ENCODE measurements around the gene SCAI.
"Not testable (repeated sequence)": the region's sequence is repeated elsewhere in the genome, so short reads cannot be mapped to it uniquely, and the experiment has no call there.

Gene SCAI

GRCh38 chr9:125147401-125147951 lies 4.1 kb upstream of the SCAI start:
- DNase-seq, result no peak

GRCh38 chr9:125146247-125146646 lies 2.9 kb upstream of the SCAI start:
- DNase-seq, result no peak

GRCh38 chr9:125145425-125145824 lies 2.1 kb upstream of the SCAI start:
- no peak for DNase-seq

- DNase-seq, result no peak
Measured at GRCh38 chr9:125142560-125143376, 560 bp downstream of the SCAI start.

GRCh38 chr9:125141751-125142150 lies 1.6 kb downstream of the SCAI start:
- no peak for DNase-seq

GRCh38 chr9:125141251-125141650 lies 2.1 kb downstream of the SCAI start:
- DNase-seq, result no peak

- no peak for DNase-seq
Measured at GRCh38 chr9:125140576-125140975, 2.8 kb downstream of the SCAI start.

- no peak for DNase-seq
Measured at GRCh38 chr9:125137200-125137599, 6.1 kb downstream of the SCAI start.

- no peak for DNase-seq
Measured at GRCh38 chr9:125134976-125135375, 8.4 kb downstream of the SCAI start.

- DNase-seq, result no peak
Measured at GRCh38 chr9:125133403-125134329, 9.7 kb downstream of the SCAI start.

GRCh38 chr9:125131778-125132177 lies 11.6 kb downstream of the SCAI start:
- no peak for DNase-seq

- DNase-seq, result peak; percentile 60
Measured at GRCh38 chr9:125126019-125126746, 17.1 kb downstream of the SCAI start.

GRCh38 chr9:125125523-125125922 lies 17.8 kb downstream of the SCAI start:
- no peak for DNase-seq

- no peak for DNase-seq
Measured at GRCh38 chr9:125121146-125121545, 22.2 kb downstream of the SCAI start.

- no peak for DNase-seq
Measured at GRCh38 chr9:125119643-125120286, 23.6 kb downstream of the SCAI start.

- not testable (repeated sequence) for DNase-seq
Measured at GRCh38 chr9:125118696-125119095, 24.6 kb downstream of the SCAI start.

- not testable (repeated sequence) for DNase-seq
Measured at GRCh38 chr9:125114503-125114902, 28.8 kb downstream of the SCAI start.

- DNase-seq, result no peak
Measured at GRCh38 chr9:125110464-125110863, 32.9 kb downstream of the SCAI start.

GRCh38 chr9:125108541-125108940 lies 34.8 kb downstream of the SCAI start:
- not testable (repeated sequence) for DNase-seq

GRCh38 chr9:125106285-125106893 lies 36.9 kb downstream of the SCAI start:
- DNase-seq, result no peak

- no peak for DNase-seq
Measured at GRCh38 chr9:125103770-125104460, 39.4 kb downstream of the SCAI start.

Data from stimulated activated naive CD4-positive, alpha-beta T cell treated with Interleukin-2 at 50 U/mL for 16 hours (primary cell).